ENCODE results near the gene TIPARP.

GRCh38 chr3:156665291-156665690, 9.1 kb upstream of the TIPARP start:
- TF ChIP-seq CTCF (IDR thresholded peaks at IDR 0.05), result no peak
- TF ChIP-seq POLR2A (IDR thresholded peaks at IDR 0.05), result no peak
- TF ChIP-seq EP300 (IDR thresholded peaks at IDR 0.05), result no peak
- no peak for TF ChIP-seq POLR2AphosphoS5 (IDR thresholded peaks at IDR 0.05)

Measured in sigmoid colon (tissue), 4 donors.